ENCODE data around the gene CNTNAP2.

The CNTNAP2 gene

GRCh38 chr7:148368562-148368961, 2252.0 kb downstream of the CNTNAP2 start:
- DNase-seq (ENCODE audit: low read depth): no peak
- no peak overlapping the region for H3K4me3 ChIP-seq (ENCODE audit: control insufficient read depth, low read depth, low read length)
- TF ChIP-seq CTCF (conservative IDR thresholded peaks at IDR 0.05; ENCODE audit: control insufficient read depth, insufficient read depth, low read depth, low read length): no peak

GRCh38 chr7:148371280-148371937, 2254.8 kb downstream of the CNTNAP2 start:
- DNase-seq (ENCODE audit: low read depth): no peak
- H3K4me3 ChIP-seq (ENCODE audit: control insufficient read depth, low read depth, low read length): no peak overlapping the region
- TF ChIP-seq CTCF (conservative IDR thresholded peaks at IDR 0.05; ENCODE audit: control insufficient read depth, insufficient read depth, low read depth, low read length): no peak

DNA sequence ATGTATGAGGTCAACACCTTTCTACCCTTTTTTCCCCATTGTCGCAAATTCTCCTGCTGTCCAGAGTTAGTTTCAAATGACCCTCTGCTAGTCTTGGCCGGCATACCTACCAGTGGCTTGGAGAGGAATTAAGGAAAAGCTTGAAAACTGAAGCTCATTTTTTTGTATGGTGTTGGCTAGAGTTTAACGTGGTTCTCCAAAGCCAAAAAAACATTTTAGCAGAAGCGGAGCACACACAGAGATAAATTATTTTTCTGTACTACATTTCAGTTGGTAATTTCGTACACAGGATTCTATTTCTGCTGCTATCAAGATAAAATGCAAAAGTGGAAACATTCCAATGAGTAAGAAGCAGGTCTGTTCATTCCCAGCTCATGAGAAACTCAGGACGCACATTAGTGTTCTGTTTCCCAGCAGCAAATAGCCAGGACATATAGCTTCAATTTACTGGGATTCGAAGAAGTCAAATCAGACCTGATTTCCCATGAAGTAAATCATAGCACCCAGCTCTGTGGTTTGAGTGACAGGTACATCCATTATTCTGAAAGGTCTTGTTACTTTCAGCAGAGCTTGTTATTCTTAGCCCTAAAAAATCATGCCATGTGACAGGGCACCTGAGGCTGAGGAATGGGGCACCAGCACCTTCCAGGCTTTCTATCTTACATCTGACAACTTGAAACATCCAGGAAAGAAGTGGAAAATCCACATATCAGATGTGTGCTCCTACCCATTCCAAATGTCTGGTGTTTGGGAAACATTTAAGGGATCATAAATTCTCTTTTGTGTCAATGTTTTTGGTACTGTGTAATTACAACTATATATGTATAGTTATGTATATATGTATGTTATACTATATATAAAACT, 2258.0 kb downstream of the CNTNAP2 start:
- no peak for TF ChIP-seq CTCF (conservative IDR thresholded peaks at IDR 0.05; ENCODE audit: control insufficient read depth, insufficient read depth, low read depth, low read length)
- DNase-seq (ENCODE audit: low read depth): no peak

GRCh38 chr7:148379677-148380076, 2263.1 kb downstream of the CNTNAP2 start:
- no peak for DNase-seq (ENCODE audit: low read depth)
- TF ChIP-seq CTCF (conservative IDR thresholded peaks at IDR 0.05; ENCODE audit: control insufficient read depth, insufficient read depth, low read depth, low read length): no peak
- no peak overlapping the region for H3K4me3 ChIP-seq (ENCODE audit: control insufficient read depth, low read depth, low read length)

More for the DNA sequence above, 2258.0 kb downstream of the CNTNAP2 start:
- H3K4me3 ChIP-seq (ENCODE audit: control insufficient read depth, low read depth, low read length): no peak overlapping the region

- no peak overlapping the region for H3K4me3 ChIP-seq (ENCODE audit: control insufficient read depth, low read depth, low read length)
- no peak for TF ChIP-seq CTCF (conservative IDR thresholded peaks at IDR 0.05; ENCODE audit: control insufficient read depth, insufficient read depth, low read depth, low read length)
- DNase-seq (ENCODE audit: low read depth): no peak
Observed at GRCh38 chr7:148380596-148381419, 2264.2 kb downstream of the CNTNAP2 start.

DNA sequence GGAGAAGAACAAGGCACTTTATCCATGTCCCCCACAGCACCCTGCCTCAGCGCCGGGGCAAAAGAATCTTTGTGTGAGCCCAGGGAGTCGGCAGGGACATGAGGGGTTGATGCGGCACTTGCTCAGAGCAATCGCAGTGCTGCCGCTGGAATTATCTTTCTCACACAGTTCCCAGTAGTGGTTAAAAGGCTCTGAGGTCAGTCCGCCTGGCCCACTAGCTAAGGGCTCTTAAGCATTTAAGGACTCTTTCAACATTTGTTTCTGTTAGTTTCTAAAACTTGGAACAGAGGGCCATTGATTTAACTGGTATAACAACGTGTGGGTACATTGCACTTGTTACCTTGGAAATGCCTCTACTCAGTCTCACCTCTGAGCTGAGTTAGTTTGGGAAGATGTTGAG, 2266.0 kb downstream of the CNTNAP2 start:
- DNase-seq (ENCODE audit: low read depth): no peak
- no peak for TF ChIP-seq CTCF (conservative IDR thresholded peaks at IDR 0.05; ENCODE audit: control insufficient read depth, insufficient read depth, low read depth, low read length)
- H3K4me3 ChIP-seq (ENCODE audit: control insufficient read depth, low read depth, low read length): no peak overlapping the region

All from fibroblast of mammary gland (primary cell).